Ishikawa (cell line): ENCODE measurements around the gene EDIL3.

Experiments used
- FOXM1 ChIP-seq: IDR thresholded peaks from 2 replicates; pipeline ENCODE4 v1.6.1; 2012; ENCODE audit warnings: low read depth, borderline replicate concordance
- NFIC ChIP-seq: IDR thresholded peaks from 2 replicates; pipeline ENCODE4 v1.6.1; 2012
- TAF1 ChIP-seq: IDR thresholded peaks from 2 replicates; pipeline ENCODE4 v1.6.1; 2012; ENCODE audit warnings: low read depth, mild to moderate bottlenecking
- YY1 ChIP-seq: IDR thresholded peaks from 2 replicates; pipeline ENCODE4 v1.6.1; 2012; ENCODE audit warnings: low read depth
- TF ChIP-seq, protein P1 (sequence below): IDR thresholded peaks from 2 replicates; pipeline ENCODE4 v1.6.1; 2012
- TF ChIP-seq, protein P2 (sequence below): IDR thresholded peaks from 2 replicates; pipeline ENCODE4 v1.6.1; 2012; ENCODE audit warnings: low read depth, mild to moderate bottlenecking

DNA sequence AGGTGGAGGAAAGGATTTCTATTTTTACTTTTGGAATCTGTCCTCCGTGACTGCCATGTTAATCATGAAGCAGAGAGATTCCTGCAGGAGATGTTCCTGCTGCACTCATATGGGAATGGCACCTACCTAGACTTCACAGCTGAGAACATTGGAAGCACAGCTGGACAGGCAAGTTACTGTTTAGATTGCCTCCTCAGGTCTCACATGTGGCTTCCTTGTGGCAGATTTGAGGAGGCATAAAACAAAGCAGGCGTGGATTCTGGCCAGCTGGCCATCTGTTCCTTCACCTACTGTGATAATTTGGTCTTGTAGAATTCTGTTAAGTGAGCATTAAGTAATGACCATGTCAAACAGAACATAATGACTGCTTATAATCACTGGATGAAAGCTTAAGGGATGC is 193.4 kb downstream of the EDIL3 start:
- TF ChIP-seq, protein P1, sequence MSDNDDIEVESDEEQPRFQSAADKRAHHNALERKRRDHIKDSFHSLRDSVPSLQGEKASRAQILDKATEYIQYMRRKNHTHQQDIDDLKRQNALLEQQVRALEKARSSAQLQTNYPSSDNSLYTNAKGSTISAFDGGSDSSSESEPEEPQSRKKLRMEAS: no peak
- TF ChIP-seq NFIC: no peak
- TF ChIP-seq YY1: no peak
- no peak for TF ChIP-seq FOXM1
- TF ChIP-seq, protein P2, sequence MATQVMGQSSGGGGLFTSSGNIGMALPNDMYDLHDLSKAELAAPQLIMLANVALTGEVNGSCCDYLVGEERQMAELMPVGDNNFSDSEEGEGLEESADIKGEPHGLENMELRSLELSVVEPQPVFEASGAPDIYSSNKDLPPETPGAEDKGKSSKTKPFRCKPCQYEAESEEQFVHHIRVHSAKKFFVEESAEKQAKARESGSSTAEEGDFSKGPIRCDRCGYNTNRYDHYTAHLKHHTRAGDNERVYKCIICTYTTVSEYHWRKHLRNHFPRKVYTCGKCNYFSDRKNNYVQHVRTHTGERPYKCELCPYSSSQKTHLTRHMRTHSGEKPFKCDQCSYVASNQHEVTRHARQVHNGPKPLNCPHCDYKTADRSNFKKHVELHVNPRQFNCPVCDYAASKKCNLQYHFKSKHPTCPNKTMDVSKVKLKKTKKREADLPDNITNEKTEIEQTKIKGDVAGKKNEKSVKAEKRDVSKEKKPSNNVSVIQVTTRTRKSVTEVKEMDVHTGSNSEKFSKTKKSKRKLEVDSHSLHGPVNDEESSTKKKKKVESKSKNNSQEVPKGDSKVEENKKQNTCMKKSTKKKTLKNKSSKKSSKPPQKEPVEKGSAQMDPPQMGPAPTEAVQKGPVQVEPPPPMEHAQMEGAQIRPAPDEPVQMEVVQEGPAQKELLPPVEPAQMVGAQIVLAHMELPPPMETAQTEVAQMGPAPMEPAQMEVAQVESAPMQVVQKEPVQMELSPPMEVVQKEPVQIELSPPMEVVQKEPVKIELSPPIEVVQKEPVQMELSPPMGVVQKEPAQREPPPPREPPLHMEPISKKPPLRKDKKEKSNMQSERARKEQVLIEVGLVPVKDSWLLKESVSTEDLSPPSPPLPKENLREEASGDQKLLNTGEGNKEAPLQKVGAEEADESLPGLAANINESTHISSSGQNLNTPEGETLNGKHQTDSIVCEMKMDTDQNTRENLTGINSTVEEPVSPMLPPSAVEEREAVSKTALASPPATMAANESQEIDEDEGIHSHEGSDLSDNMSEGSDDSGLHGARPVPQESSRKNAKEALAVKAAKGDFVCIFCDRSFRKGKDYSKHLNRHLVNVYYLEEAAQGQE: no peak
- no peak for TF ChIP-seq TAF1
